ENCODE results near the gene EPB41. TPM values are rescaled to one million over a fixed set of nuclear protein-coding genes. Genes with fewer than 3 reads are reported as not detected.
"Not testable (repeated sequence)": the region's sequence is repeated elsewhere in the genome, so short reads cannot be mapped to it uniquely, and the experiment has no call there.

EPB41 gene
- total and polyA plus RNA-seq, 2 donors from 2014 or later = 9.9 to 38.8 TPM

DNA sequence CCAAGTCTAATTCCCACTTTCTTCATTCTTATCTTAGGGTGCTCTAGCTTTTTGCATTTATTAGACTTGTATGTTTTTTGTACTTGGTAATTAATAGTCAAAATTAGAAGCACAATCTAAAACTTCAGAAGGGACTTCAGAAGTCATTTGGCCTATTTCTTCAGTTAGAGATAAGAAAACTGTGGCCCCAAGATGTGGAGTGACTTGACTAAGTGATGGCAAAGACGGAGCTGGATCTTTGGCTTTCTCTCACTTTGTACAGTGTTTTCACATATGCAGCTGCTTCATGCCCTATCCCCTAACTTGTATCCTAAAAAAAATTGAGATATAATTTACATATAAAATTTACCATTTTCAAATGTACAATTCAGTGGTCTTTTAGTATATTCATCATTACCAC, 21.7 kb downstream of the EPB41 start:
- intact Hi-C loops (cut with DNase I) = no loop called here
- FAIRE-seq = no peak
- TF ChIP-seq, protein P1, sequence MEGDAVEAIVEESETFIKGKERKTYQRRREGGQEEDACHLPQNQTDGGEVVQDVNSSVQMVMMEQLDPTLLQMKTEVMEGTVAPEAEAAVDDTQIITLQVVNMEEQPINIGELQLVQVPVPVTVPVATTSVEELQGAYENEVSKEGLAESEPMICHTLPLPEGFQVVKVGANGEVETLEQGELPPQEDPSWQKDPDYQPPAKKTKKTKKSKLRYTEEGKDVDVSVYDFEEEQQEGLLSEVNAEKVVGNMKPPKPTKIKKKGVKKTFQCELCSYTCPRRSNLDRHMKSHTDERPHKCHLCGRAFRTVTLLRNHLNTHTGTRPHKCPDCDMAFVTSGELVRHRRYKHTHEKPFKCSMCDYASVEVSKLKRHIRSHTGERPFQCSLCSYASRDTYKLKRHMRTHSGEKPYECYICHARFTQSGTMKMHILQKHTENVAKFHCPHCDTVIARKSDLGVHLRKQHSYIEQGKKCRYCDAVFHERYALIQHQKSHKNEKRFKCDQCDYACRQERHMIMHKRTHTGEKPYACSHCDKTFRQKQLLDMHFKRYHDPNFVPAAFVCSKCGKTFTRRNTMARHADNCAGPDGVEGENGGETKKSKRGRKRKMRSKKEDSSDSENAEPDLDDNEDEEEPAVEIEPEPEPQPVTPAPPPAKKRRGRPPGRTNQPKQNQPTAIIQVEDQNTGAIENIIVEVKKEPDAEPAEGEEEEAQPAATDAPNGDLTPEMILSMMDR (IDR thresholded peaks at IDR 0.05; ENCODE audit: borderline replicate concordance, extremely low read depth, insufficient read depth) = no peak

DNA sequence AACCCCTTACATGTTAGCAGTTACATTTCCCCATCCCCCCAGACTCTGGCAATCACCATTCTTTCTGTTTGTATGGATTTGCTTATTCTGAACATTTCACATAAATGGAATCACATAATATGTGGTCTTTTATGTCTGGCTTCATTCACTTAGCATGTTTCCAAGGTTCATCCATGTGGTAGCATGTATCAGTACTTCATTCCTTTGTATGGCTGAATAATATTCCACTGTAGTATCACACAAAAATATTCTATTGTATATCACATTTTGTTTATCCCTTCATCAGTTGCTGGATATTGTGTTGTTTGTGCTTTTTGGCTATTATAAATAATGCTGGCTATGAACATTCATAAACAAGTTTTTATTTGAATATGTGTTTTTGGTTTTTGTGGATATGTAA, 22.2 kb downstream of the EPB41 start:
- Histone ChIP-seq H3K4me3 (ENCODE audit: low read length in 3 of 3) (no peak overlapping the region), H3K27ac (ENCODE audit: low read depth in 2 of 2, low read length in 2 of 2) (no peak overlapping the region), H3K4me1 (ENCODE audit: control insufficient read depth in 2 of 3, insufficient read depth in 2 of 3, low read depth in 1 of 3, low read length in 3 of 3) (no peaks in the 10 kb centered on the region), H3K27me3 (ENCODE audit: control insufficient read depth, insufficient read depth, low read length) (no peaks in the 10 kb centered on the region), H3K36me3 (ENCODE audit: control insufficient read depth in 2 of 3, insufficient read depth in 3 of 3, low read length in 3 of 3) (no peaks in the 10 kb centered on the region), H3K9me3 (ENCODE audit: control insufficient read depth in 2 of 3, insufficient read depth in 1 of 3, low read length in 3 of 3) (no peaks in the 10 kb centered on the region), H3K9ac (ENCODE audit: low read length in 3 of 3) (no peak overlapping the region)
- TF ChIP-seq, protein P1 (IDR thresholded peaks at IDR 0.05; ENCODE audit: borderline replicate concordance, extremely low read depth, insufficient read depth) = no peak
- FAIRE-seq (no peak), DNase-seq (no peak)
- intact Hi-C loops (cut with DNase I) = no loop called here

More for the DNA sequence above, 21.7 kb downstream of the EPB41 start:
- DNase-seq = no peak
- Histone ChIP-seq H3K9me3 (ENCODE audit: control insufficient read depth in 2 of 3, insufficient read depth in 1 of 3, low read length in 3 of 3) (no peaks in the 10 kb centered on the region), H3K27me3 (ENCODE audit: control insufficient read depth, insufficient read depth, low read length) (no peaks in the 10 kb centered on the region), H3K4me1 (ENCODE audit: control insufficient read depth in 2 of 3, insufficient read depth in 2 of 3, low read depth in 1 of 3, low read length in 3 of 3) (no peaks in the 10 kb centered on the region), H3K27ac (ENCODE audit: low read depth in 2 of 2, low read length in 2 of 2) (no peak overlapping the region), H3K4me3 (ENCODE audit: low read length in 3 of 3) (no peak overlapping the region), H3K9ac (ENCODE audit: low read length in 3 of 3) (no peak overlapping the region), H3K36me3 (ENCODE audit: control insufficient read depth in 2 of 3, insufficient read depth in 3 of 3, low read length in 3 of 3) (no peaks in the 10 kb centered on the region)

DNA sequence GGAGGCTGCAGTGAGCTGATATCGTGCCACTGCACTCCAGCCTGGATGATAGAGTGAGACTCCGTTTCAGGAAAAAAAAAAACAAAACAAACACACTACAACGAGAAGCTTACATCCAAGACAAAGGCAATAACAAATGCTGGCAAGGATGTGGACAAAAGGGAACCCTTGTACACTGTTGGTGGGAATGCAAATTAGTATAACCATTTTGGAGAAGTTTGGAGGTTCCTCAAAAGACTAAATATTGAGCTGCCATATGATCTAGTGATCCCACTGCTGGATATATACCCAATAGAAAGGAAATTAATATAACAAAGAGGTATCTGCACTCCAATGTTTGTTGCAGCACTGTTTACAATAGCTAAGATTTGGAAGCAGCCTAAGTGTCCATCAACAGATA, 29.2 kb downstream of the EPB41 start:
- H3K27ac ChIP-seq (ENCODE audit: low read depth in 2 of 2, low read length in 2 of 2); H3K27me3 ChIP-seq (ENCODE audit: control insufficient read depth, insufficient read depth, low read length); FAIRE-seq; H3K9ac ChIP-seq (ENCODE audit: low read length in 3 of 3); H3K36me3 ChIP-seq (ENCODE audit: control insufficient read depth in 2 of 3, insufficient read depth in 3 of 3, low read length in 3 of 3); DNase-seq; H3K4me3 ChIP-seq (ENCODE audit: low read length in 3 of 3); intact Hi-C loops (cut with DNase I); H3K4me1 ChIP-seq (ENCODE audit: control insufficient read depth in 2 of 3, insufficient read depth in 2 of 3, low read depth in 1 of 3, low read length in 3 of 3); H3K9me3 ChIP-seq (ENCODE audit: control insufficient read depth in 2 of 3, insufficient read depth in 1 of 3, low read length in 3 of 3): not testable (repeated sequence)

DNA sequence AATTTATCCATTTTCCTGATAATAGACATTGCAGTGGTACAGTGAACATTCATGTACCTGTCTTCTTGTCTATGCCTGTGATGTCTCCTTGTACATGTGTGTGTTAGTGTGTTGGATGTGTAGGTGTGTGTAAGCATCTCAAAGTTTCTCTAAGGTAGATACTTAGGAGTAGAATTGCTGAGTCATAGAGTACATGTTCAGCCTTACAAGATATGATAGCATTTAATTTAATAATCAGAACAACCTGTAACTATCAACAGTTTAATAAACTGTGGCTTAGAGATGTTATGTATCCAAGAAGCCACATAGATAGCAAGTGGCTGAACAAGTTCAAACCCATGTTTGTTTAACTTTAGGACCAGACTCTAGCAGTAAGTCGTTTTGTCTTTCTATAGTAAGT, 35.6 kb downstream of the EPB41 start:
- Histone ChIP-seq H3K27ac (ENCODE audit: low read depth in 2 of 2, low read length in 2 of 2) (no peak overlapping the region), H3K9ac (ENCODE audit: low read length in 3 of 3) (no peak overlapping the region), H3K9me3 (ENCODE audit: control insufficient read depth in 2 of 3, insufficient read depth in 1 of 3, low read length in 3 of 3) (no peaks in the 10 kb centered on the region), H3K4me3 (ENCODE audit: low read length in 3 of 3) (no peak overlapping the region), H3K36me3 (ENCODE audit: control insufficient read depth in 2 of 3, insufficient read depth in 3 of 3, low read length in 3 of 3) (no peaks in the 10 kb centered on the region), H3K4me1 (ENCODE audit: control insufficient read depth in 2 of 3, insufficient read depth in 2 of 3, low read depth in 1 of 3, low read length in 3 of 3) (peaks cover 0 to 3% (median 0%) of the 10 kb centered on the region in 3 donors), H3K27me3 (ENCODE audit: control insufficient read depth, insufficient read depth, low read length) (no peaks in the 10 kb centered on the region)
- TF ChIP-seq, protein P1 (IDR thresholded peaks at IDR 0.05; ENCODE audit: borderline replicate concordance, extremely low read depth, insufficient read depth) = no peak
- no peak for FAIRE-seq
- no peak for DNase-seq
- intact Hi-C loops (cut with DNase I) = no loop called here
